Stimulated activated CD4-positive, alpha-beta T cell treated with anti-CD3 and anti-CD28 coated beads, Interleukin-1b, Interleukin-23, amount 100 ng/mL, for 48 hours (primary cell): ENCODE measurements around the gene BPIFA1.

Experiments used
- DNase-seq: peaks from one replicate; pipeline ENCODE4 v3.0.0-alpha.2; 2020

Gene BPIFA1

DNA sequence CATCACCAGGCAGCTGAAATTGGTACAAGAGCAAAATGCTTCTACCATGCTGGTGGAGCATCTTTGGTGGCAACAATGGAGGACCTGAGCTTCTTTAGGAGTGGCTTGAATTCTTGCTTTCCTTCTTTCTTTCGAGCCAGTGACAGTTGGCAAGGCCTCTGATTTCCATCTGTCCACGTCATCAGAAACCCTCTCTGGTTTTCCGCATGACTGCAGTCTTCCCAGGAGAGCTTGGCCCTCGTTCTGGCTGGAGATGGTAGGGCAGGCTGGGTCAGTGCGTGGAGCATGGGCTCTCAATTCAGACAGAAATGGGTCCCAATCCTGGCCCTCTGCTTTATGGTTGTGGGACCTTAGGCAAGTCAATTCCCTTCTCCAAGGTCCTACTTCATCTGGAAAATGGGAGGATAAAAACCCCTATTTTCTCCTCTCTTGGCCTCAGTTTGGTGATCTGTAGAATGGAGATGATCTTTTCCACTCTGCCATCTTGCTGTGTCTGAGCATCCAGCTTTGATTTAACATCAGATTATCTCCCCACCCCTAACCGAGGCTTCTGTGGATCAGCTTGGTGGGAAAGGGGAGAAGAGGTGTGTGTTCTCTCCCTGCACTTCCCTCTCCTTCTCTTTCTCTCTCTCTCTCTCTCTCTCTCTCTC is 43.6 kb downstream of the BPIFA1 start:
- no peak for DNase-seq

DNA sequence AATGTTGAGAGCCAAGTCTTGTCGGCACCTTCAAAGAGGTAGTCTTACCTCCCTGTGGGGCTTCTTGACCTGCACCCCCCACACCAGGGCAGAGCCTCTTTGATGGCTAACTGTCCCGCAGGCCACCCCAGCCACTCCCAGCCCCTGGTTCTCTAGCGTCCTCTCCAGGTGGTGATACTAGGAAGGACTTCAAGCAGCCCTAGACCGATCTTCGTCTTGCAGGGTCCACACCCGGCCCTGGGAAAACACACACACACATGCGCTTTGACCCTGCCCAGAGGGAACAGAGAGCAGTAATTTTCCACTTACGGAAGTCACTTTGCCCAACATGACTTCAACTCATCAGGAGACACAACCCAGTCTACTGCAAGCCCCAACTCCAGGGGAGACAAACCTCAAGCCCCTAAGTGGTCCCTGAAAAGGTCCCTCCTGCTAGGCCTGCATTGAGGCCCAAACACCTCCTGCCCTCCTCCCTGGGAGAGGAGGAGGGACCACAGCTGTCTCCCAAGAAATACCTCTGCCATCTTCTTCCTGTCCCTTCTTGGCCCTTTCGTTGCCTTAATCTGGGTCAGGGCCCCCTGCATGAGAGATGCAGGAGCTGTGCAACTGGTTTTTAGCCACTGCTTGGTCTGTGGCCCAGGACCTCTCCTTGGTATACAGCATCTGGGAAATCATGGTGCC is 44.3 kb downstream of the BPIFA1 start:
- DNase-seq = no peak

DNA sequence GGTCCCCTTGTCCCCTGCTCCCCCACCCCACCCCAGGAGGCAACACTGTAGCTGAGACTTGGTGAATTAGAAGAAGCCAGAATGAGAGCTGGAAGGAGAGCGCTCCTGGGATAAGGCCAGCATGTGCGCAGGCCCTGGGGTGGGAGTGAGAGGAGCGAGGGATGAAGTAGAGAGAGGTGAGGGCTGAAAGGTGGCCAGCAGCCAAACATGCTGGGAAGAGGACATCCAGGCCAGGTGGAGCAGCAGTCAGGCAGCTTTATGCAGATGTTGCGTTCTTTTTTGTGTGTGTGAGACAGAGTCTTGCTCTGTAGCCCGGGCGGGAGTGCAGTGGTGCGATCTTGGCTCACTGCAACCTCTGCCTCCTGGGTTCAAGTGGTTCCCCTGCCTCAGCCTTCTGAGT is 45.0 kb downstream of the BPIFA1 start:
- DNase-seq = no peak

DNA sequence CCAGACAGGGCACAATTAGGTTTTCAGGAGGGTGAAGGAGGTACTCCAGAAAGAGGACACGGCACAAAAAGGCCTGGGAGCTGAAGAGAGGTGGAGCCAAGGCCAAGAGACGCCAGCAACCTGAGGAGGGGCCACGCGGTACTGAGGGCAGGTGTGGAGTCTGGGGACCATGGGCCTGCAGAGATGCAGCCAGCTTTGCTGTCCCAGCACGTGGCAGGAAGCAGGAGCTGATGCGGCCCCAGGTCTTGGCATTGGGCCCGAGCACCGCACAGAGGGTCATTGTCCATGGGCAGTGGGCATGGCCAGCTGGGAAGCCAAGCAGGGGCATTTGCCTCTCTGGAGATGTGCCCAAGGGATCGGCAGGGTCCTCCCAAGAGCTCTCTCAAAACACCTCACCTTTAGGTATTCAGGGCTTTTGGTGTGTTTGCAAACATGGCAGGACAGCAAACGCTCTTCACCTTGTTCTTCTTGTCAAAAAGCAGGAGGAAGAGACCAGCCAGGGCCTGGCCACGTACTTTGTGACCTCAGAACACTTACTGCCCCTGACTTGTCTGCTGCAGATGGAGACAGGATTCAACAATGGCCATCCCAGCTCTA is 45.9 kb downstream of the BPIFA1 start:
- no peak for DNase-seq

DNA sequence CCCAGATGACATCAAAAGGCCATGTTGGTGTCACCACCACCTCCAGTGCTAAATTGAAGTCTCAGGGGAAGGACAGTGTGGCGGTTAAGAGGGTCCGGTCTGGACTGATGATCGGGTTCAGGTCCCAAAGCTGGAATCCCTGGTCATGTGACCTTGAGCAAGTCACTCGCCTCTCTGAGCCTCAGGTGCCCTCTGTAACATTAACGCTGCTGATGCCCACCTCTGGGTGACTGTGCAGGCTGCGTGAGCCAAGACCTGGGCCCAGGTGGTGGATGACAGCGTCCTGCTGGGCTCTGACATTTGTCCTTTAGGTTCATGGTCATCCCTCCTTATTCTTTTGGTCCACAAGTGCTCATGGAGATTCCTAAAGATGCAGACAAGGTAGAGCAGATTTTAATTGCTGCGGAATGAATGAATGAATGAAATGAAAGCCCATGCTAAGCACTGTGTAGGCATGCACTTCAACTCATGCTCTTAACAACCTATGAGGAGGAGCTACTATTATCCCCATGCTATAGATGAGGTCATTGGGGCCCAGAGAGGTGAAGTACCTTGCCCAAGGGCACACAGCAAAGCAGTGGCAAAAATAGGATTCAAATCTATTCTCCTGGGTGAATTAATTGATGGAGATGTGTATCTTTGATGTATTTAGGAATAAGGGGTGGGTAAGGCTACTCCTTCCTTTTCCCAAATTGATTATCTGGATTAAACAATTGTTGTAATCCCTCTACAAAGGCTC is 46.6 kb downstream of the BPIFA1 start:
- DNase-seq = no peak

DNA sequence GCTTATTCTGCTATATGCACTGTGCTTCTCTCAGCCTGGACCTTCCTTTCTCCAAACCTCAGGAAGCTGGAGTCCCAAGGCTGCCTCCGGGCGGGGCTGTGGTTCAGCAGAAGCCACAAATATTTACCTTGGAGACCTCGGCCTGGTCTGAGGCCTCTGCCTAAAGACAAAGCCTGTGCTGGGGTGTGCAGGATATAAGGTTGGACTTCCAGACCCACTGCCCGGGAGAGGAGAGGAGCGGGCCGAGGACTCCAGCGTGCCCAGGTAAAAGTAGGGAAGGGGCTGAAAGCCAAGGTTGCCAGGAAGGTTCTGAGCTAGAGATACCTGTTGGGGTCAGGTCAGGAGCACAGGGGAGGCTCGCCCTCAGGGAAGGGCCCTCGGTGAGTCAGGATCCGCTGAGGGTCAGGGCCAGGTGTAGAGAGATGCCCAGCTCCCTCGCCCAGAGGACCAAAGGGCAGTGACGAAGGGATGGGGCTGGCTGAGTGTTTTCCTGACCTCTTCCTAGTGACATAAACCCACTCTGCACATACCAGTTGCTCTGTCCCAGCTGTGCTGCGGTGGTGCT is 47.3 kb downstream of the BPIFA1 start, which contains the start of gene BPIFB1:
Gene BPIFB1 (plus strand): TSS at position 224 of the 565 bp plus-strand sequence. CDS start 2,860 bp downstream, outside the sequence.
- DNase-seq = no peak

DNA sequence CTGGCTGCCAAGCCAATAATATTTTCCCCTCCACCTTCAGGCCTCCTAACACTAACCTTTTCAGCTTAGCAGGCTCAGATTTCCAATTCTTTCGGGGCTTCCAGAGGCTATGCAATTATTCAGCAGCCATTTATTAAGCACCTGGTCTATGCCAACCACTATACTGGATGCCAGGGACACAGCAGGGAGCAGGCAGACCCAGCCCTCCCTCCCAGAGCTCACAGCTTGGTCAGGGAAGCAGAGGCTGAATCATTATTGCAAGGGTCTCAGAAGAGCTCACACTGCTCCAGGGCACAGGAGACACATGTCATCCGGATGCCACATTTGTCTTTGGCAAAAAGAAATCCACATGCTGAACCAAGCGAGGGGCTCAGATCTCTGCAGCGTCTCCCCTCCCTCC is 48.5 kb downstream of the BPIFA1 start:
- DNase-seq = no peak

DNA sequence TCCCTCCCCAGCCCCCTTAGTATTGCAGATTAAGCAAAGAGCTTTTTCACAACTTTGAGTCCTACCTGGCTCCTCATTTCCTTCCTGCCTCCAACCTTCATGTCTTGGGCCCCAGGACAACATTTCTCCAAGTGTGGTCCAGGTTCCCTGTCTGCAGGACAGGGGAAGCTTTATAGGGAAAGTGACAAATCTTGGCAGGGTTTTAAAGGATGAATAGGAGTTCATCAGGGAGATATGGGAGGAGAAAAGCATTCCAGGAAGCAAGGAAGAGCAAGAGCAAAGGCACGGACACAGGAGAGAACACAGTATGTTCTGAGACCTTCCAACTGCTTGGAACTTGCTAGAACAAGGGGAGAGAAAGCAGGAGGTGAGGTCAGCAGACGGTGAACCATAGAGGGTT is 49.1 kb downstream of the BPIFA1 start:
- no peak for DNase-seq

DNA sequence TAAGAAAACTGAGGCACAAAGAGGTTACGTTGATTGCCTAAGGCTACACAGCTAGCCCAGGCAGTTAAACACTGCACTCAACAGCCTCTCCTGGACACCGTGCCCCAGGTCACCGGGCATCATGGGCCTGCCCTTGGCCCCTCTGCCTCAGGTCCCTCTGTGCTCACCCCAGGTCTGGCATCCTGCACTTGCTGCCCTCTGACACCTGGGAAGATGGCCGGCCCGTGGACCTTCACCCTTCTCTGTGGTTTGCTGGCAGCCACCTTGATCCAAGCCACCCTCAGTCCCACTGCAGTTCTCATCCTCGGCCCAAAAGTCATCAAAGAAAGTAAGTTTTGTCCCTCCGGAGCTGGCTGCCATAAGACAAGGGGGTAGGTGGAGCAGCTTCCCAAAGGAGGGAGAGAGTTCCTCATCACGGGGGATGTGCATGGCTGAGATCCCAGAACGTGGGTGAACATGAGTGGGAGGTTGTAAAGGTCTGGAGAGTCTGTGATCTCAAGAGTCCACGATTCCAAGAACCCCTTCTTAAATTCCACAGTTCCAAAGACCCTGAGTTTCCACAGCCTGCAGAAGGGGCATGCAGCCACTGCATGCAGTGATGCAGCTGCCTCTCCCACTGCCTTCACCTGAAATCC is 50.2 kb downstream of the BPIFA1 start:
- DNase-seq = no peak

DNA sequence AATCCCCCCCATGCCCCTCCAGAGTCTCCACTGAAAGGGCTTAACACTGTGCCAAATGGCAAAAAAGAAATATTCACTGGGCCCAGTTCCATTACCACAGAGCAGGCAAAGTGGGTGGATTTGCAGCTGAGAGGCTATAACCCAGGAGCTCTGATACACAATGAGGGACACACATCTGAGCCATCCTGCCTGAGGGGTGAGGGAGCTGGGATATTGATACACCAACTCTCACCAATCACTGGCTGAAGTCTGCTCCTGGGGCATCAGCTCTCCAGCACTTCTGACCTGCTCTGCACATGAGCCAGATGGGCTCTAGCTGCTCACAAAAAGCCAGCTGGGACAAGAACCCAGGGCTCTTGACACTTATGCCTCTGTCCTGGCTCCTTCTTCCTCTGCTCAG is 52.1 kb downstream of the BPIFA1 start:
- DNase-seq = no peak

DNA sequence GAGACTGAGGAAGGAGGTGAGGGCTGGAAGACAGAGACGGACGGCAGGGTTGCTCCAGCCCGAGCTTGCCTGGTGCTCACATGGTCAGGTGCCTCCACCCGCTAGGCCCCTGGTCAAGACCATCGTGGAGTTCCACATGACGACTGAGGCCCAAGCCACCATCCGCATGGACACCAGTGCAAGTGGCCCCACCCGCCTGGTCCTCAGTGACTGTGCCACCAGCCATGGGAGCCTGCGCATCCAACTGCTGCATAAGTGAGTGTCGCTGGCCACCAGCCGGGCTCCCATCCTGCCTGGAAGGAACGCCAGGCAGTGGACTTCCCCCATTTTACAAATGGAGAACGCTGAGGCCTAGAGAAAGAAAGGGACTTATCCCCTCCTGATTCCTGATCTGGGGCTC is 55.1 kb downstream of the BPIFA1 start:
- DNase-seq = no peak

DNA sequence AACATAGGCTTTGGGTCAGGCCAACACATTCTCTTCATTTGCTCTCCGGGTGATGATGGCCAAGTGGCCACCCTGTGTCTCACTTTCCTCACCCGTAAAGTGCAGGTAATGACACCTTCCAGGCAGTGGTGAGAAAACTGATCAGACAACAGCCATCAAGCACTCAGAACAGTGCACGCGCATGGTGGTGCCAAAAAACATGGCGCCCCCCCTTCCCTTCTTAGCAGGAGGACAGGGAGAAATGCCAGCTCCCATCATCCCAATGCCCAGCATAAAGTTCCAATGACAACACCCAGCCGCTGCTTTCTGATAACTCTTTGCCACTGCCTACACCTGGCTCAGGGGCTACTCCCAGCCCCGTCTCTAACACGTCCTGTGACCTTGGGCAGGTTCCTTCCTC is 55.6 kb downstream of the BPIFA1 start:
- no peak for DNase-seq

DNA sequence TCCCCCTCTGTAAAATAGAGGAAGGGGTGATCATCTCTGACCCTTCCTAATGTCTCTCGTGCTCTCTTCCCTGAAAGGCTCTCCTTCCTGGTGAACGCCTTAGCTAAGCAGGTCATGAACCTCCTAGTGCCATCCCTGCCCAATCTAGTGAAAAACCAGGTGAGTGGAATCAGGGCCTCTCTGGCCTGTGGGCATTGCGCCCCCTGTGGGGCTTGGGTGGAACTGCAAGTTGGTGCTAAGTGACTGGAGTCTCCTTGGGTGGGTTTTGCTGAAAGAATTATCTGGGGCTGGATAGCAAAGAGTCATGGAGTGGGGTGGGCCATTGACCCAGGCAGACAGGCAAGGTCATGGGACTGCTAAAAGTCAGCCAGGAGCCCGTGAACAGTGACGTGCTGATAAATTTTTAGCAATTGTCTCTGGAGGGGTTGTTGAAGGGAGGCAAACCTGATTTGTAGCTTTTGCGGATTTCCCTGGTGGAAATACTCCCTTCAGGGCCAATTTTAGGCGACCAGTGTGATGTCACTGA is 56.1 kb downstream of the BPIFA1 start:
- DNase-seq = peak; percentile 62
